ENCODE data around the gene GSS.

The GSS gene

DNA sequence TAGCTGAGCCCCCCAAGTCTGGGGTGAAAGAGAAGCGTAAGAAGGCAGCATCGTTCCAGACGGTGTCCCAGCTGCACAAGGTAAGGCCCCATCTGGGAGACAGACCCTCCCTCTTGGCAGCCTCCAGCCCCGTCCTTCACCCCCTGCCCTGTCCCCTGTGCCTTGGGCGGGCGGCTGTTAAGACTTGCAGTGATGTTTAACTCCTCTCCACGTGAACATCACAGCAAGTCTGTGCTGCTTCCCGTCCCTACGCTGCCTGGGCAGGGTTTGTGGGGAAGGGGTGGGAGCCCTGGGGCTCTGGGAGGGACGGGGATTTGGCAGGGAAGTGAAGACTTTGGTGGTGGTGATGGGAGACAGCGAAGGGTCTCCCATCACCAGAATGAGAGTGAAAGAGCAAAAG lies 34.6 kb upstream of the GSS start:
- no peaks in the 10 kb centered on the region for H3K9me3 ChIP-seq (ENCODE audit: control insufficient read depth, low read length)
- H3K4me1 ChIP-seq (ENCODE audit: control insufficient read depth, insufficient read depth, low read length) = no peaks in the 10 kb centered on the region
- peaks cover 8% of the 10 kb centered on the region for H3K36me3 ChIP-seq (ENCODE audit: control insufficient read depth, insufficient read depth, low read length, severe bottlenecking)
- peaks cover 15% of the 10 kb centered on the region for H3K27me3 ChIP-seq (replicated peaks; ENCODE audit: control insufficient read depth, insufficient read depth, low read length)
- DNase-seq (ENCODE audit: low read depth) = no peak
- H3K9ac ChIP-seq (ENCODE audit: low read length) = no peak overlapping the region
- H3K4me3 ChIP-seq (ENCODE audit: low read length) = no peak overlapping the region

DNA sequence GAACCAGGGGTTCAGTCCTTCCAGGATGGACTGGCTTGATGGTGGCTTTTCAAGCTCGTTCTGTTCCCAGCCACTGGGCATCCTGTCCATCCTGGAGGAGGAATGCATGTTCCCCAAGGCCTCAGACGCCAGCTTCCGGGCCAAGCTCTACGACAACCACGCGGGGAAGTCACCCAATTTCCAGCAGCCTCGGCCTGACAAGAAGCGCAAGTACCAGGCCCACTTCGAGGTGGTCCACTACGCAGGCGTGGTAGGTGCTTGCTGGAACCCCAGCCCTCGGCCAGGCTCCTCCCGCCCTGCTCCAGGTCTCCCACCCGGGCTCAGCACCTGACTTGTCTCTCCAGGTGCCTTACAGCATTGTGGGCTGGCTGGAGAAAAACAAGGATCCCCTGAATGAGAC lies 34.1 kb upstream of the GSS start:
- H3K9ac ChIP-seq (ENCODE audit: low read length) = no peak overlapping the region
- DNase-seq (ENCODE audit: low read depth) = no peak
- H3K9me3 ChIP-seq (ENCODE audit: control insufficient read depth, low read length) = no peaks in the 10 kb centered on the region
- no peak overlapping the region for H3K4me3 ChIP-seq (ENCODE audit: low read length)
- peaks cover 19% of the 10 kb centered on the region for H3K27me3 ChIP-seq (replicated peaks; ENCODE audit: control insufficient read depth, insufficient read depth, low read length)
- H3K4me1 ChIP-seq (ENCODE audit: control insufficient read depth, insufficient read depth, low read length) = no peaks in the 10 kb centered on the region
- H3K36me3 ChIP-seq (ENCODE audit: control insufficient read depth, insufficient read depth, low read length, severe bottlenecking) = peaks cover 8% of the 10 kb centered on the region

DNA sequence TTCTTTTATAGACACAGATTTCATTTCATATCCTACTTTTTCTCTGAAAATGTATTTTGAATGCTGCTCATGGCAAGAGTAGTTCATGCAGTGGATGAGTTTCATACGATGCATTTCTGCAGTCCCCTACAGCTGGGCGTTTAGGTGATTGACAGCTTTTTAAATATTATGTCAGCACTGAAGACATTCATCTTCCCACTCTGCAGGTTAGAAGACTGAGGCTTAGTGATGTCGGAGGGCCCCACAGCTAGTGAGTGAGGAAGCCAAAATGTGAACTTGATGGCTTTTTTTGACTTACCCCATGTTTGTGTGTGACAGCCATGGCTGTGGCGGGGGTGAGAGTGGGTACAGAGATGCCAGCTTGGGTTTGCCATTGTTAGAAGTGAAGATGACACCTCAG lies 33.5 kb upstream of the GSS start:
- no peaks in the 10 kb centered on the region for H3K4me1 ChIP-seq (ENCODE audit: control insufficient read depth, insufficient read depth, low read length)
- no peak overlapping the region for H3K4me3 ChIP-seq (ENCODE audit: low read length)
- H3K9me3 ChIP-seq (ENCODE audit: control insufficient read depth, low read length) = no peaks in the 10 kb centered on the region
- no peak overlapping the region for H3K9ac ChIP-seq (ENCODE audit: low read length)
- DNase-seq (ENCODE audit: low read depth) = no peak
- peaks cover 8% of the 10 kb centered on the region for H3K36me3 ChIP-seq (ENCODE audit: control insufficient read depth, insufficient read depth, low read length, severe bottlenecking)
- H3K27me3 ChIP-seq (replicated peaks; ENCODE audit: control insufficient read depth, insufficient read depth, low read length) = peaks cover 19% of the 10 kb centered on the region

DNA sequence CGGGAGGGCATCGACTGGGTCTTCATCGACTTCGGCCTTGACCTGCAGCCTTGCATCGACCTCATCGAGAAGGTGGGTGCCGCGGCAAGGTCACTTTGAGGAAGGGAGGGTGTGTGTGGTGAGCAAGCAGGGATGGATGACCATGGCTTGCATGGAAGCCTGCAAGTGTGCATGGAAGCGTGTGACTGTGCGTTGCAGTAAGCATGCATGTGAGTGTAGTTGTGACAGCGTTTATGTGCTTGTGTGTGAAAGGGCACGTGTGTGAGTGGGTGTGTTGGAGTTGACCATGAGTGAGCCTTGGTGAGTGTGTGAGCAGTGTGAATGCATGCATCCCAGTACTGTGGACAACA lies 32.6 kb upstream of the GSS start:
- Histone ChIP-seq H3K9me3 (ENCODE audit: control insufficient read depth, low read length) (no peaks in the 10 kb centered on the region), H3K27me3 (replicated peaks; ENCODE audit: control insufficient read depth, insufficient read depth, low read length) (peaks cover 29% of the 10 kb centered on the region)

DNA sequence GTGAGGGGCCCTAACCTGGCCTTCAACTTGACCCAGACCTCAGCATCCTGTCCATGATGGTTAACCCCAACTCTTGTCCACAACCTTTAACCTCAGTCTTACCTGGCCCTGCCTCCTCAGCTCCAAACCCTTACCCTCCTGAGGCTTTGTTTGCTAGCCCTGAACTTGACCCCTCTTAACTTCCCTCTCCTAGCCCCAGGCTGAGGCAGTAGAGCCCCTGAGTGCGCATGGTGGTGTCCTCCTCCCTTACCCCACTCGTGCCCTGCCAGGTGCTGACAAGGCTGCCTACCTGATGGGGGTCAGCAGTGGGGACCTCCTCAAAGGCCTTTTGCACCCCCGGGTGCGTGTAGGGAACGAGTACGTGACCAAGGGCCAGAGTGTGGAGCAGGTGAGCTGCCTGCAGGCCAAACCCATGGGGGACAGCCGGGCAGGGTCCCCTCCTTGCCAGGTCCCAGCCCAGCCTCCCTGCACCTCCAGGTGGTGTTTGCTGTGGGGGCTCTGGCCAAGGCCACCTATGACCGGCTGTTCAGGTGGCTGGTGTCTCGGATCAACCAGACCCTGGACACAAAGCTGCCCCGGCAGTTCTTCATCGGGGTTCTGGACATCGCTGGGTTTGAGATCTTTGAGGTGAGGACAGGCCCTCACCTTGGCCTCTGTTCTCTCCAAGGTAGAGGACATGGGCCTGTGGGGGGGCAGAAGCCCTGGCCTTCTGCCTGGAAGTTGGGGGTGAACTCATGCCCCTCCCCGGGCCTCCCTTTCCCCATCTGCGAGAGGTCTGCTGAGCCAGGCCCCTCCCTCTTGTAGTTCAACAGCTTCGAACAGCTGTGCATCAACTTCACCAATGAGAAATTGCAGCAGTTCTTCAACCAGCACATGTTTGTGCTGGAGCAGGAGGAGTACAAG lies 31.9 kb upstream of the GSS start:
- no peaks in the 10 kb centered on the region for H3K4me1 ChIP-seq (ENCODE audit: control insufficient read depth, insufficient read depth, low read length)
- peaks cover 29% of the 10 kb centered on the region for H3K27me3 ChIP-seq (replicated peaks; ENCODE audit: control insufficient read depth, insufficient read depth, low read length)
- no peak for DNase-seq (ENCODE audit: low read depth)
- H3K4me3 ChIP-seq (ENCODE audit: low read length) = no peak overlapping the region
- no peak overlapping the region for H3K9ac ChIP-seq (ENCODE audit: low read length)
- H3K36me3 ChIP-seq (ENCODE audit: control insufficient read depth, insufficient read depth, low read length, severe bottlenecking) = no peaks in the 10 kb centered on the region
- no peaks in the 10 kb centered on the region for H3K9me3 ChIP-seq (ENCODE audit: control insufficient read depth, low read length)

More for the DNA sequence above, 32.6 kb upstream of the GSS start:
- no peak overlapping the region for H3K9ac ChIP-seq (ENCODE audit: low read length)
- no peak for DNase-seq (ENCODE audit: low read depth)
- H3K36me3 ChIP-seq (ENCODE audit: control insufficient read depth, insufficient read depth, low read length, severe bottlenecking) = no peaks in the 10 kb centered on the region
- H3K4me3 ChIP-seq (ENCODE audit: low read length) = no peak overlapping the region
- H3K4me1 ChIP-seq (ENCODE audit: control insufficient read depth, insufficient read depth, low read length) = no peaks in the 10 kb centered on the region

DNA sequence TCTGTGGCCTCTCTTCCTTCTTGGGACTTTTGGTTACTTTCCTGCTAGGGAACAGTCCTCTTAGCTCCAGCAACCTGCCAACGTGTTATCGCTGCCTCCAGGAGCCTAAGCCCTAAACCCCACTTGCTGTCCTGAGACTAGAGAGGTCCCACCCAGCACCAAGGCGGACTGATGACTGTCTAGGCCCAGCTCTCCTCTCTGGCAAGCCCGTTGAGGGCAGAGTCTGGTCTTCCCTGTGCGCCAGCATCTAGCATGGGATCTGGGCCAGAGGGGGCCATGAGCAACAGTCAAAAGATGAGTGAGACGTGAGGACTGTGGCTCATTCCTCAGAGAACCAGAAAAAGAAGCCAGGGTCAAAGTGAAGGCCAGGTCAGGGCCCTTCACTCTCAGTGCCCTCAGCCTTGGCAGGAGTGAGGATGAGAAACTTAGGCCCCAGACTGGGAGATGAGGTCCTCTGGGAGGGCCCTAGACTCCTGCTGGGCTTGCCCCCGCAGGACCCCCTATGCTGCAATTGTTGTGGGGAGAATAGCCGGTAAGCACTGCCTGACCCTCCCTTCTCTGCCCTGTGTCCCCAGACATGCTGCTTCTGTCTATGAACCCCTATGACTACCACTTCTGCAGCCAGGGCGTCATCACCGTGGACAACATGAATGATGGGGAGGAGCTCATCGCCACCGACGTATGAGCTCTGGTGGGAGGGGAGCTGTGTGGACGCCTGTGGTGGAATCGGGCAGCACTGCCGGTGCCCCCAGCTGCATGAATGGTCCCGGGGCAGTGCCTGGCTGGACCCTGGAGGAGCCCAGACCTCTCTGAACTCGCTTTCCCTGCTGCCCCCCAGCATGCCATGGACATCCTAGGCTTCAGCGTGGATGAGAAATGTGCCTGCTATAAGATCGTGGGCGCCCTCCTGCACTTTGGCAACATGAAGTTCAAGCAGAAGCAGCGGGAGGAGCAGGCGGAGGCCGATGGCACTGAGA lies 31.0 kb upstream of the GSS start:
- no peaks in the 10 kb centered on the region for H3K4me1 ChIP-seq (ENCODE audit: control insufficient read depth, insufficient read depth, low read length)
- H3K36me3 ChIP-seq (ENCODE audit: control insufficient read depth, insufficient read depth, low read length, severe bottlenecking) = no peaks in the 10 kb centered on the region
- no peak overlapping the region for H3K9ac ChIP-seq (ENCODE audit: low read length)
- H3K27me3 ChIP-seq (replicated peaks; ENCODE audit: control insufficient read depth, insufficient read depth, low read length) = peaks cover 29% of the 10 kb centered on the region
- H3K4me3 ChIP-seq (ENCODE audit: low read length) = no peak overlapping the region
- no peak for DNase-seq (ENCODE audit: low read depth)
- H3K9me3 ChIP-seq (ENCODE audit: control insufficient read depth, low read length) = no peaks in the 10 kb centered on the region

DNA sequence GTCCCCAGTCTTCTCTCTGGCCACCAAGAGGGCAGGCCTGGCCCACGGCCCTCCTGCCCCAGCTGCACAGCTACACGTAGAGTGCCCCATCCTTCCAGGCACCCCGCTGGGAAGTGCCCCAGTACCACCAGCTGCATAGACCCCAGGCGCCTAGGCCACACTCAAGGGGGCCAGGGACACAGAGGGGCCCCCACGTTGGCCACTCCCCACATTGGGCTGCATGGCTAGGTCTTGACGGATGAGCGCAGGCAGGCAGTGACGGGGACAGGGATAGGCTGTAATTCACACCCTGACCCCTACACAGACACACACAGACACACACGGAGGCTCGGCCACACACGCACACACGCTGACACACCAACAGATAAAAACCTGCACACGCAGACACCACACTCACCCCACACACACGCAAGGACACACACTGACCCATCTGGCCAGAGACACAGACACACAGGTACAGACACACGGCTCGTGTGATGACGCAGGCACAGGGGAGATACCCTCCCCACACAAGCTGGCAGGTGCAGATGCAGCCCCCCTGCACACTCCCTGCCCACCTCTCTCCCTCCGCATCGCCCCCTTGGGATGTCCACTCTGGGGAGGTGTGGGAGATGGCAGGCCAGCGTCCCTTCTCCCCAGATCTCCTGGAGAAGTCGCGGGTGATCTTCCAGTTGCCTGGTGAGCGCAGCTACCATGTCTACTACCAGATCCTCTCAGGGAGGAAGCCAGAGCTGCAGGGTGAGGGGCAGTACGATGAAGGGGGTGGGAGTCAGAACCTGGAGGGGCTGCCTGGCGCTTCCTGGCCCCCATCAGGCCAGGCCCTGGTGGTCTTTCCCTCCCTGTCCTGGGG lies 30.1 kb upstream of the GSS start:
- Histone ChIP-seq H3K9me3 (ENCODE audit: control insufficient read depth, low read length) (no peaks in the 10 kb centered on the region), H3K27me3 (replicated peaks; ENCODE audit: control insufficient read depth, insufficient read depth, low read length) (peaks cover 29% of the 10 kb centered on the region), H3K9ac (ENCODE audit: low read length) (no peak overlapping the region), H3K36me3 (ENCODE audit: control insufficient read depth, insufficient read depth, low read length, severe bottlenecking) (no peaks in the 10 kb centered on the region), H3K4me3 (ENCODE audit: low read length) (no peak overlapping the region), H3K4me1 (ENCODE audit: control insufficient read depth, insufficient read depth, low read length) (no peaks in the 10 kb centered on the region)
- no peak for DNase-seq (ENCODE audit: low read depth)

DNA sequence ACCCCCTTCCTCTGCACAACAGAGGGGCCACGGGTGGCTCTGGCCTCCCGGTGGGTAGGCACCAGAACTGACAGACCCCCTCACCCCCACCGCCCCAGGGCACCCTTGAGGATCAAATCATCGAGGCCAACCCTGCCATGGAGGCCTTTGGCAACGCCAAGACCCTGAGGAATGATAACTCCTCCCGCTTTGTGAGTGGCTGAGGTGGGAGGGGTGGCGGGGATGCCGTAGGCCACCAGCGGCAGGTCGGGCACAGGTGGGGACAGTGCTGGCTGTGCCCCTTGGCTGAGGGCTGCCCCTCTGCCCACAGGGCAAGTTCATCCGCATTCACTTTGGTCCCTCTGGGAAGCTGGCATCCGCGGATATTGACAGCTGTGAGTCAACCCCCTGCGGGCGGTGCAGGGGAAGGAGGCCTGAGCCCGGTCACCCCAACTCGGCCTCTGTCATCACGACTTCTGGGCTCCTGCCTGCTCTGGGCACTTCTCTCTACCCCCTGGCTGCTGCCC lies 29.2 kb upstream of the GSS start:
- Histone ChIP-seq H3K27me3 (replicated peaks; ENCODE audit: control insufficient read depth, insufficient read depth, low read length) (peaks cover 29% of the 10 kb centered on the region), H3K4me3 (ENCODE audit: low read length) (no peak overlapping the region), H3K36me3 (ENCODE audit: control insufficient read depth, insufficient read depth, low read length, severe bottlenecking) (no peaks in the 10 kb centered on the region), H3K9me3 (ENCODE audit: control insufficient read depth, low read length) (no peaks in the 10 kb centered on the region), H3K9ac (ENCODE audit: low read length) (no peak overlapping the region), H3K4me1 (ENCODE audit: control insufficient read depth, insufficient read depth, low read length) (no peaks in the 10 kb centered on the region)
- DNase-seq (ENCODE audit: low read depth) = no peak

DNA sequence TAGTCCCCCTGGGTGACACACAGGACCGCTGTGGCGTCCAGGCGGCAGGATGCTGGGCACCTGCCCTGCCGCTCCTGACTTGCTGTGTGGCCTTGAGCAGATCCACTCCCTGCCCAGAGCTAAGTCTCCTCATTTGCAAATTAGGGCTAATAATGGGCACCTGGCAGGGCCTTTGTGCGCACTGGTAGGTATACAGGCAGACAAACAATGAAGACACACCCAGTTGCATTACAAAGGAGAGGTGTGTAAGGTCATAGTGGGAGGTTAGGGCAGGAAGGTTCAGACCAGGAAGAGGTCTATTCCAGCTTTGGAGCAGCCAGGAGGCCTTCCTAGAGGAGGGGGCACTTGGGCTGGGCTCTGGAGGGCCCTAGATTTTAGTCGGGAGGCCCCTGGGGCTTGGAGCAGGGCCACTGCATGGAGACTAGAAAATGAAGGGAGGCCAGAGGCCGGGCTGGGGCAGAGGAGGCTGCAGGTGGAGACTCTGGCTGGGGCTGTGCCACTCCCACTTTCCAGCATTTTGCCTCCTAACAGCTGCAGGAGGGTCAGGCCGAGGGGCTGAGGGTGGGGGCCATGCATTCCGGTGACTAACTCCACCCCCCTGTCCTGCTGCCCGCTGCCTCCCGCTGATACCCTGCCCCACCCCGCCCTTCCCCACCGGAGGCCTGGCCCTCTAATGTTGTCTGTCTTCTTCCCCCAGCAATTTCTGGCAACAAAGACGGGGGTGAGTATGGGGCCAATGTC lies 28.6 kb upstream of the GSS start:
- Histone ChIP-seq H3K9me3 (ENCODE audit: control insufficient read depth, low read length) (no peaks in the 10 kb centered on the region), H3K4me3 (ENCODE audit: low read length) (no peak overlapping the region), H3K27me3 (replicated peaks; ENCODE audit: control insufficient read depth, insufficient read depth, low read length) (peaks cover 29% of the 10 kb centered on the region), H3K36me3 (ENCODE audit: control insufficient read depth, insufficient read depth, low read length, severe bottlenecking) (no peaks in the 10 kb centered on the region), H3K4me1 (ENCODE audit: control insufficient read depth, insufficient read depth, low read length) (no peaks in the 10 kb centered on the region), H3K9ac (ENCODE audit: low read length) (no peak overlapping the region)
- DNase-seq (ENCODE audit: low read depth) = no peak

DNA sequence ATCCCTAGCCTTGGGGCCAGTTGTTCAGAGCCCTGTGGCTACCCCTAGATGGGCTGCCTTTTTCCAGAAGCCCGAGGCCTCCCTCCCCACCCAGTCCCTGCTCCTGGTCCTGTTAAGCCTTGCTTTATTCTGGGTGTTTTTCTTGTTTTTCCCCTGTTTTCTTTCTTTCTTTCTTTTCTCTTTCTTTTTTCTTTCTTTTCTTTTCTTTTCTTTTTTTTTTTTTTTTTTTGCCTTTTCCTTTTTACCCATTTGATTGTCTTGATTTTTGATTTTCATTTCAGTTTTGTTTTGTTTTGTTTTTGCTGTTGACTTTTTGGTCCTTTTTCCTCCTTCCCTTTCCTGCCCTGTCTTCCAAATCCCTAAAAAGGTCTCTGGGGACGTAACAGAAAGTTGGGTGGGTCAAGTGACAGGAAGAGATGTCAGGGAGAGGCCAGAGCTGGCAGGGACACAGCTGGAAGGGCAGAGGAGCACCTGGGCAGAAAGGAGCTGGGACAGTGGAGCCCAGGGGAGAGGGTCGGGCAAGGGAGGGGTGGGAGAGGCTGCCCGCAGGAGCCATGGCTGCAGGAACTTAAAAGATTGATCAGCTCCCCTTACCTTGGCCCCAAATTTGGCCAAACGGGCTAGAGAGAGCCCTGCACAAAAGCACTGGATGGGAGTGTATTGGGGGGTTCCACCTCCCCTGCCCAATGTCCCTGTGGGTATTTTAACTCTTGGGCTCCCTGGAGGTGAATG lies 27.6 kb upstream of the GSS start:
- DNase-seq (ENCODE audit: low read depth) = no peak
- Histone ChIP-seq H3K4me1 (ENCODE audit: control insufficient read depth, insufficient read depth, low read length) (no peaks in the 10 kb centered on the region), H3K9me3 (ENCODE audit: control insufficient read depth, low read length) (no peaks in the 10 kb centered on the region), H3K27me3 (replicated peaks; ENCODE audit: control insufficient read depth, insufficient read depth, low read length) (peaks cover 29% of the 10 kb centered on the region), H3K36me3 (ENCODE audit: control insufficient read depth, insufficient read depth, low read length, severe bottlenecking) (no peaks in the 10 kb centered on the region), H3K4me3 (ENCODE audit: low read length) (no peak overlapping the region), H3K9ac (ENCODE audit: low read length) (no peak overlapping the region)

All from adipocyte (in vitro differentiated cells).